A673 (cell line): ENCODE data around the gene IL15RA. TPM values are rescaled to one million over a fixed set of nuclear protein-coding genes. Genes with fewer than 3 reads are reported as not detected.
"Not testable (repeated sequence)": the region's sequence is repeated elsewhere in the genome, so short reads cannot be mapped to it uniquely, and the experiment has no call there.

ENCODE experiments used
- BruUV-seq: library from RNA; stranded (reverse); fragments of 400-500 nt; replicated peaks from 2 replicates; lab custom pipeline; 2021; lab: Mats Ljungman, UMichigan
- CTCF ChIA-PET: fragments of 300-600 bp; sonication (Branson Sonifier 250); formaldehyde crosslinking; loops from one replicate; lab custom pipeline; 2022; ENCODE audit warnings: antibody characterized with exemption; lab: Charles Lee
- POLR2A ChIA-PET: fragments of 300-600 bp; sonication (Branson Sonifier 250); formaldehyde crosslinking; loops from one replicate; lab custom pipeline; 2022; ENCODE audit warnings: antibody characterized with exemption; ENCODE audit not compliant: low non-redundant PET; lab: Charles Lee
- DNase-seq: peaks from one replicate; pipeline ENCODE4 v3.0.0-alpha.2; 2015; ENCODE audit warnings: low spot score
- H3K27ac ChIP-seq: fragments of 200-600 bp; sonication (generic); 2 replicates; pipeline ENCODE4 v1.5.1; 2016; ENCODE audit warnings: mixed run types, low read depth, mild to moderate bottlenecking, mixed read lengths, antibody characterized with exemption, low read length; ENCODE audit not compliant: poor library complexity, severe bottlenecking
- H3K27me3 ChIP-seq: fragments of 200-600 bp; sonication (generic); replicated peaks from 2 replicates; pipeline ENCODE4 v1.6.1; 2017; ENCODE audit warnings: mixed run types, low read depth, mild to moderate bottlenecking, mixed read lengths, antibody characterized with exemption, low read length; ENCODE audit not compliant: insufficient read depth, poor library complexity
- H3K36me3 ChIP-seq: fragments of 200-600 bp; sonication (generic); 2 replicates; pipeline ENCODE4 v1.6.1; 2016; ENCODE audit warnings: mixed run types, mild to moderate bottlenecking, mixed read lengths, antibody characterized with exemption, low read length; ENCODE audit not compliant: insufficient read depth, poor library complexity, severe bottlenecking
- H3K4me1 ChIP-seq: fragments of 200-600 bp; sonication (generic); 2 replicates; pipeline ENCODE4 v1.6.1; 2017; ENCODE audit warnings: mixed run types, mild to moderate bottlenecking, mixed read lengths, antibody characterized with exemption, low read length; ENCODE audit not compliant: insufficient read depth, poor library complexity, severe bottlenecking
- H3K4me3 ChIP-seq: fragments of 200-600 bp; sonication (generic); 2 replicates; pipeline ENCODE4 v1.5.1; 2016; ENCODE audit warnings: low read depth, mixed run types, mild to moderate bottlenecking, mixed read lengths, low read length; ENCODE audit not compliant: poor library complexity, severe bottlenecking
- H3K9me3 ChIP-seq: fragments of 200-600 bp; sonication (generic); 2 replicates; pipeline ENCODE4 v1.6.1; 2016; ENCODE audit warnings: mixed run types, low read depth, mild to moderate bottlenecking, mixed read lengths, antibody characterized with exemption, low read length; ENCODE audit not compliant: poor library complexity, severe bottlenecking
- CTCF ChIP-seq: fragments of 300-800, 200-600 bp; sonication (generic); conservative IDR thresholded peaks from 2 replicates; pipeline ENCODE4 v1.5.1; 2017; ENCODE audit warnings: low read depth, mild to moderate bottlenecking, antibody characterized with exemption, low read length, moderate library complexity, mixed read lengths
- EZH2 ChIP-seq: fragments of 200-600 bp; sonication (generic); IDR thresholded peaks from 2 replicates; pipeline ENCODE4 v1.6.1; 2017; ENCODE audit warnings: borderline replicate concordance, low read depth, mild to moderate bottlenecking, mixed read lengths, antibody characterized with exemption, low read length; ENCODE audit not compliant: poor library complexity, severe bottlenecking
- intact Hi-C: fragments of 100-400 bp; cut with micrococcal nuclease; formaldehyde crosslinking; loops from one replicate; pipeline ENCODE4 v1.10.0; 2022; ENCODE audit not compliant: unreplicated experiment
- total RNA-seq: library from RNA; stranded (reverse); gene quantifications from 2 replicates; pipeline ENCODE4 v1.2.3, GENCODE V29; 2021

IL15RA gene
- total RNA-seq, 1 experiment from 2014 or later = 1.1 TPM

- H3K27ac ChIP-seq = no peak overlapping the region
- H3K27me3 ChIP-seq = no peaks in the 10 kb centered on the region
- CTCF ChIA-PET = no interaction called here
- H3K4me3 ChIP-seq = no peak overlapping the region
- H3K36me3 ChIP-seq = peaks cover 77% of the 10 kb centered on the region
- no TSS peak for BruUV-seq
- H3K9me3 ChIP-seq = no peaks in the 10 kb centered on the region
- POLR2A ChIA-PET = no interaction called here
- no peak for DNase-seq
- no peaks in the 10 kb centered on the region for H3K4me1 ChIP-seq
- intact Hi-C loops = no loop called here
- TF ChIP-seq EZH2 (no peak), CTCF (no peak)
Observed at GRCh38 chr10:5913736-5914135, 63.6 kb downstream of the IL15RA start.

GRCh38 chr10:5911670-5912069, 65.7 kb downstream of the IL15RA start:
- ChIA-PET CTCF (no interaction called here), POLR2A (no interaction called here)
- Histone ChIP-seq H3K36me3 (peaks cover 69% of the 10 kb centered on the region), H3K4me1 (no peaks in the 10 kb centered on the region), H3K9me3 (no peaks in the 10 kb centered on the region), H3K4me3 (no peak overlapping the region), H3K27ac (no peak overlapping the region), H3K27me3 (no peaks in the 10 kb centered on the region)
- no TSS peak for BruUV-seq
- no peak for TF ChIP-seq CTCF
- no peak for TF ChIP-seq EZH2
- intact Hi-C loops = no loop called here
- no peak for DNase-seq

- H3K27ac ChIP-seq = no peak overlapping the region
- intact Hi-C loops = no loop called here
- POLR2A ChIA-PET = no interaction called here
- peaks cover 67% of the 10 kb centered on the region for H3K36me3 ChIP-seq
- CTCF ChIA-PET = no interaction called here
- H3K4me3 ChIP-seq = no peak overlapping the region
- no peaks in the 10 kb centered on the region for H3K9me3 ChIP-seq
- BruUV-seq = no TSS peak
- H3K27me3 ChIP-seq = no peaks in the 10 kb centered on the region
- no peaks in the 10 kb centered on the region for H3K4me1 ChIP-seq
- no peak for TF ChIP-seq EZH2
- no peak for TF ChIP-seq CTCF
- DNase-seq = no peak
Observed at GRCh38 chr10:5910323-5911100, 66.8 kb downstream of the IL15RA start.

- H3K36me3 ChIP-seq = peaks cover 49% of the 10 kb centered on the region
- H3K27me3 ChIP-seq, CTCF ChIA-PET, H3K9me3 ChIP-seq, H3K4me3 ChIP-seq, intact Hi-C loops, DNase-seq, POLR2A ChIA-PET, BruUV-seq, H3K27ac ChIP-seq, H3K4me1 ChIP-seq: not testable (repeated sequence)
Observed at GRCh38 chr10:5908676-5909075, 68.7 kb downstream of the IL15RA start.
